Measurements from ENCODE around the gene LAPTM4A.

LAPTM4A gene

DNA sequence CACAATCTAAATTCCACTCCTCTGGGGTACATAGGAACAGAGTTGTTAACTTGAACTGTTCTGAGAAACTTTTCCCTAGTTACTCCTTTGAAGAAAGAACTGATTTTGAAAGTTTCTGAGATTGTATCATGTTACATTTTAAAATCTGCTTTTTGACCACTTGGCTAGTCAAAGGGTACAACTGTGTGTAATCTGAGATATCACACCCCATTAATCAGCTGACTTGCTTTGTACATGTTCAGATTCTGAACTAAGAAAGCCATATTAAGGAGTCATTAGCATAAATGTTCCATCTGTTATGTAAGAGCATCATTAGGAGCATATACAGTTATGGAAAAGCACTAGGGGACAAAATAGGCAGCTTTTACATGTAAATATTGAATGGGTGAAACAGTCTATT lies 57.7 kb downstream of the LAPTM4A start:
- H3K36me3 Mint-ChIP-seq (ENCODE audit: low read depth), result no peaks in the 10 kb centered on the region
- no peaks in the 10 kb centered on the region for H3K27me3 Mint-ChIP-seq (ENCODE audit: low read depth, poor library complexity)
- no peaks in the 10 kb centered on the region for H3K9me3 Mint-ChIP-seq
- TF ChIP-seq, protein P1, sequence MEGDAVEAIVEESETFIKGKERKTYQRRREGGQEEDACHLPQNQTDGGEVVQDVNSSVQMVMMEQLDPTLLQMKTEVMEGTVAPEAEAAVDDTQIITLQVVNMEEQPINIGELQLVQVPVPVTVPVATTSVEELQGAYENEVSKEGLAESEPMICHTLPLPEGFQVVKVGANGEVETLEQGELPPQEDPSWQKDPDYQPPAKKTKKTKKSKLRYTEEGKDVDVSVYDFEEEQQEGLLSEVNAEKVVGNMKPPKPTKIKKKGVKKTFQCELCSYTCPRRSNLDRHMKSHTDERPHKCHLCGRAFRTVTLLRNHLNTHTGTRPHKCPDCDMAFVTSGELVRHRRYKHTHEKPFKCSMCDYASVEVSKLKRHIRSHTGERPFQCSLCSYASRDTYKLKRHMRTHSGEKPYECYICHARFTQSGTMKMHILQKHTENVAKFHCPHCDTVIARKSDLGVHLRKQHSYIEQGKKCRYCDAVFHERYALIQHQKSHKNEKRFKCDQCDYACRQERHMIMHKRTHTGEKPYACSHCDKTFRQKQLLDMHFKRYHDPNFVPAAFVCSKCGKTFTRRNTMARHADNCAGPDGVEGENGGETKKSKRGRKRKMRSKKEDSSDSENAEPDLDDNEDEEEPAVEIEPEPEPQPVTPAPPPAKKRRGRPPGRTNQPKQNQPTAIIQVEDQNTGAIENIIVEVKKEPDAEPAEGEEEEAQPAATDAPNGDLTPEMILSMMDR (IDR thresholded peaks at IDR 0.05), result no peak
- H3K27ac Mint-ChIP-seq, result no peak overlapping the region
- H3K4me1 Mint-ChIP-seq, result peaks cover 37% of the 10 kb centered on the region
- H3K4me3 Mint-ChIP-seq, result no peak overlapping the region
- DNase-seq, result no peak

DNA sequence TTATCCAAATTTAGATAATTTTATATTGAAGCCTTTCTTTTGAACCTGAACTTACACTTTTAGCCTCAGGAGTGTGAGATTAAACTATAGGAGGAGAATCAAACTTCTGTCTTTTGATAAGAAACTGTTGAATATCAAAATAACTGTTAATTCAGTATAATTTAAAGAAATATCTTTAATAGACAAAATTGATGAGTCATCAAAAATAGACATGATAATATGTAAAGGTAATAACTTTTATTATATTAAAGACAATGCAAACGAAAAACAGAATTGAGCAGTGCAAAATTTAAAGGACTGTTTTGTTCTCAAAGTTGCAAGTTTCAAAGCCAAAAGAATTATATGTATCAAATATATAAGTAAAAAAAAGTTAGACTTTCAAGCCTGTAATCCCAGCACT lies 59.5 kb downstream of the LAPTM4A start:
- H3K36me3 Mint-ChIP-seq (ENCODE audit: low read depth), result peaks cover 13% of the 10 kb centered on the region
- TF ChIP-seq, protein P1 (IDR thresholded peaks at IDR 0.05), result no peak
- peaks cover 52% of the 10 kb centered on the region for H3K4me1 Mint-ChIP-seq
- no peak overlapping the region for H3K4me3 Mint-ChIP-seq
- DNase-seq, result no peak
- H3K9me3 Mint-ChIP-seq, result no peaks in the 10 kb centered on the region
- peaks cover 2% of the 10 kb centered on the region for H3K27me3 Mint-ChIP-seq (ENCODE audit: low read depth, poor library complexity)
- no peak overlapping the region for H3K27ac Mint-ChIP-seq

DNA sequence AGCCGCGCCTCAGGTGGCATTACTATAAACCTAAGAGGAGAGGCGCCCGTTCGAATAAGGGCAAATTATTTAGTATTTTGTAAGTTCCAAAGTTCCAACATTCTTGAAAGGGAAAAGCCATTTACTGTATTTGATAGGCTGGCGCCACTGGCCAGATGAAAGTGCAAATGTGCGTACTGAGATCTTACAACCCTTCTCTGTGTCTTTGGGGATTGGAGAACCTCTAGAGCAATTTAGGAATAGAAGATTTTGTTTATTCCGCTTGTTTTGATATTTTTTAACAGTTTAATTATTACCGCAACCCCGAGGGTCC lies 61.1 kb downstream of the LAPTM4A start:
- no peaks in the 10 kb centered on the region for H3K9me3 Mint-ChIP-seq
- peaks cover 24% of the 10 kb centered on the region for H3K36me3 Mint-ChIP-seq (ENCODE audit: low read depth)
- no peak overlapping the region for H3K27ac Mint-ChIP-seq
- peaks cover 52% of the 10 kb centered on the region for H3K4me1 Mint-ChIP-seq
- DNase-seq, result no peak
- TF ChIP-seq, protein P1 (IDR thresholded peaks at IDR 0.05), result no peak
- H3K27me3 Mint-ChIP-seq (ENCODE audit: low read depth, poor library complexity), result peaks cover 2% of the 10 kb centered on the region
- peak overlapping the region; percentile 97 for H3K4me3 Mint-ChIP-seq

GRCh38 chr2:19989667-19990415 lies 61.6 kb downstream of the LAPTM4A start, which contains the start of gene WDR35:
TSS of gene WDR35 (minus strand) at chr2:19990105. CDS start at chr2:19990015, 90 bp downstream.
- Mint-ChIP-seq H3K4me1 (peaks cover 52% of the 10 kb centered on the region), H3K27ac (peak within 1 kb of the TSS; percentile 82), H3K27me3 (ENCODE audit: low read depth, poor library complexity) (peaks cover 2% of the 10 kb centered on the region), H3K4me3 (peak within 1 kb of the TSS; percentile 97), H3K36me3 (ENCODE audit: low read depth) (peaks cover 28% of the 10 kb centered on the region), H3K9me3 (no peaks in the 10 kb centered on the region)
- peak; percentile 96 for DNase-seq
- TF ChIP-seq, protein P1 (IDR thresholded peaks at IDR 0.05), result no peak

GRCh38 chr2:19989342-19989666 lies 62.1 kb downstream of the LAPTM4A start:
- TF ChIP-seq, protein P1 (IDR thresholded peaks at IDR 0.05), result no peak
- Mint-ChIP-seq H3K27ac (peak overlapping the region; percentile 82), H3K9me3 (no peaks in the 10 kb centered on the region), H3K36me3 (ENCODE audit: low read depth) (peaks cover 30% of the 10 kb centered on the region), H3K4me3 (peak overlapping the region; percentile 97), H3K27me3 (ENCODE audit: low read depth, poor library complexity) (peaks cover 2% of the 10 kb centered on the region), H3K4me1 (peaks cover 51% of the 10 kb centered on the region)
- DNase-seq, result no peak

DNA sequence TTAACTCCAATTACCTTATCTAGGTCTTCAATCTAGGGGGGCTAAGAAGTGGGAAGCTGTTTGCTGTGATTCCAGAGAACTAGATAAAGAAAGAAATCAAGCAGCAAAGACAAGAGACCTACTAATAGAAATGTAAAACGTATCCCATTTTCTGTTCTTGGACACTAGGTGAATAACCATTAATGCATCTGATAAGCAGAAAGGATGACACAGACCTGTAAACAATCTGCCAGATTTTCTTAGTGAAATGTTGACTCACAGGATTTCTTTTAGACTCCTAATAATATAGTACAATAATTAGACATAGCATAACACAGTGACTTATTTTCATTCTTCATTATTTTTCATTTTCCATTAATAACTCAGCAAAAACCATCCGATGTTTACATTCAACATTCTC lies 62.8 kb downstream of the LAPTM4A start:
- no peak overlapping the region for H3K27ac Mint-ChIP-seq
- no peak for DNase-seq
- H3K4me1 Mint-ChIP-seq, result peaks cover 44% of the 10 kb centered on the region
- H3K36me3 Mint-ChIP-seq (ENCODE audit: low read depth), result peaks cover 33% of the 10 kb centered on the region
- TF ChIP-seq, protein P1 (IDR thresholded peaks at IDR 0.05), result no peak
- peak overlapping the region; percentile 97 for H3K4me3 Mint-ChIP-seq
- no peaks in the 10 kb centered on the region for H3K9me3 Mint-ChIP-seq
- peaks cover 2% of the 10 kb centered on the region for H3K27me3 Mint-ChIP-seq (ENCODE audit: low read depth, poor library complexity)
